COR-L47 (cell line): ENCODE data around the gene SPEG.

Experiments
- DNase-seq: peaks from one replicate; lab custom pipeline; 2025; lab: John Stamatoyannopoulos, UW

The SPEG gene

GRCh38 chr2:219443697-219444023 lies 9.0 kb downstream of the SPEG start:
- no peak for DNase-seq

GRCh38 chr2:219444566-219445091 lies 10.0 kb downstream of the SPEG start:
- no peak for DNase-seq

DNA sequence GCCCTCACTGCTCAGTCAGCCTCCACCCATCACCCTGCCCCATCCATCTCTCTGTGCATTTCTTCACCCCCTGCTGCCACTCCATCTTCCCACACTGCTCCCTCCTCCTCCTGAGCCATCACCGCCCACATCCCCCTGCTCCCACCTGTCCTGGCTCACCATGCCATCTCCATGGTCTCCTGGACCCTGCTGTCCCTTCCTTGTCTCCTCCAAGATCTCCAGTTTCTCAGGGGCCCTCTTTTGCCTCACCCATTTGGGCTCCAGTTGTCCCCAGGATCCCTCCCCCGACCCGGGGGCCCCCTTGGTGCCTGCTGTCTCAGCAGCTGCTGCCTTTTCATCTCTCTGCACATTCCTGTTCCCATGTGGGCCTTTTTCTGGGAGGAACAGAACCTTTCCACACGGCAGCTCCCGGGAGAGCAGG lies 10.6 kb downstream of the SPEG start:
- DNase-seq, result no peak

- DNase-seq, result peak; percentile 56
These were observed 11.5 kb downstream of the SPEG start for GRCh38 chr2:219446101-219446504.

DNA sequence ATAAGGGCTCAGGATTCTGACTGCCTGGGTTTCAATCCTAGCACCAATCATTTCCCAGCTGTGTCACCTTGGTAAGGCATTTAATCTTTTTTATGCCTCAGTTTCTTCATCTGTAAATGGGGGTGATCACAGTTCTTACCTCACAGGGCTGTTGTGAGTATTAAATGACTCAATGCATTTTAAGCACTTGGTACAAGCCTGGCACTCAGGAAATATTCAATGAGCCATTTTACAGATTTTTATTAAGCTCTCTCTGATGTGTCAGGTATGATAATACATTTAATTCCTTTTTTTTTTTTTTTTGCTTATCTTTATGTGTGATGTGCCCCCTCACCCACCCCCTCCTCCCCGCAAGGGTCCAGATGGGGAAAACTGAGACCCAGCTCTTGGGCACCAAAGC lies 12.0 kb downstream of the SPEG start:
- no peak for DNase-seq

DNA sequence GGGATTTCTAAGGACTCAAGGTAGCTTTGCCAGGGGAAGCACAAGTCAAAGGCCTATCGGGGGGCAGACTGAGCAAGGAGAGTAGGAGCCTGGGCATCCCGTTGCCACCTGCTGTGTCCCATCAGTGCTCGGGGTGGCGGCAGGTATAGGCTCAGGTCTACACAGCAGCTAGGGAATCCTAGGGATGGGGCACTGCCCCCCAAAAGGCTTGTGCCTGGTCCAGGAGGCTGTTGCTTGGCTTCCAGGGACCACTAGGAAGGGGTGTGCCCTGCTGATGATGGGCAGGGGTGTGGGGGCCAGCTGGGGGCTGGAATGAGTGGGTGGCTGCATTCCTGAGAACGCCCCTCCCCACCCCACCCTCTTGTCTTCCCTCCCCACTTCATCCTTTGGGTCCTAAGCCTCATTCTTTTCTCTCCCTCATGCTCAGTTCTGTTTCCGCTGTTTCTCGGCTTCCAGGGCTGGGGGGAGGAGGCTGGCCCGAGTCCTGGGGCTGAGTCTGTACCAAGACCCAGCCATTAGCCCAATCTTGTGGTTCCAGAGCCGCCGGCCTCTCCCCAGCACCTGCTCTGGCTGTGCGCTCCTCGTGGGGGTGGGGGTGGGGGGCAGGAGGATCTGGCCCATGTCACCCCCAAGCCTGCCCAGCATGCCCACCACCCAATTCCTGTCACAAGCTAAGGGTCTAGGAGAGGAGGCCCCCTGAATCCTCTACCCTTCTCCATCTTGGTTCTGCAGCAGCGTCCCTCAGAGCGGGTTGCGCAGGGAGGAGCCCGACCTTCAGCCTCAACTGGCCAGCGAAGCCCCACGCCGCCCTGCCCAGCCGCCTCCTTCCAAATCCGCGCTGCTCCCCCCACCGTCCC lies 12.8 kb downstream of the SPEG start:
- no peak for DNase-seq

DNA sequence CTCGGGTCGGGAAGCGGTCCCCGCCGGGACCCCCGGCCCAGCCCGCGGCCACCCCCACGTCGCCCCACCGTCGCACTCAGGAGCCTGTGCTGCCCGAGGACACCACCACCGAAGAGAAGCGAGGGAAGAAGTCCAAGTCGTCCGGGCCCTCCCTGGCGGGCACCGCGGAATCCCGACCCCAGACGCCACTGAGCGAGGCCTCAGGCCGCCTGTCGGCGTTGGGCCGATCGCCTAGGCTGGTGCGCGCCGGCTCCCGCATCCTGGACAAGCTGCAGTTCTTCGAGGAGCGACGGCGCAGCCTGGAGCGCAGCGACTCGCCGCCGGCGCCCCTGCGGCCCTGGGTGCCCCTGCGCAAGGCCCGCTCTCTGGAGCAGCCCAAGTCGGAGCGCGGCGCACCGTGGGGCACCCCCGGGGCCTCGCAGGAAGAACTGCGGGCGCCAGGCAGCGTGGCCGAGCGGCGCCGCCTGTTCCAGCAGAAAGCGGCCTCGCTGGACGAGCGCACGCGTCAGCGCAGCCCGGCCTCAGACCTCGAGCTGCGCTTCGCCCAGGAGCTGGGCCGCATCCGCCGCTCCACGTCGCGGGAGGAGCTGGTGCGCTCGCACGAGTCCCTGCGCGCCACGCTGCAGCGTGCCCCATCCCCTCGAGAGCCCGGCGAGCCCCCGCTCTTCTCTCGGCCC lies 13.6 kb downstream of the SPEG start:
- DNase-seq, result no peak

DNA sequence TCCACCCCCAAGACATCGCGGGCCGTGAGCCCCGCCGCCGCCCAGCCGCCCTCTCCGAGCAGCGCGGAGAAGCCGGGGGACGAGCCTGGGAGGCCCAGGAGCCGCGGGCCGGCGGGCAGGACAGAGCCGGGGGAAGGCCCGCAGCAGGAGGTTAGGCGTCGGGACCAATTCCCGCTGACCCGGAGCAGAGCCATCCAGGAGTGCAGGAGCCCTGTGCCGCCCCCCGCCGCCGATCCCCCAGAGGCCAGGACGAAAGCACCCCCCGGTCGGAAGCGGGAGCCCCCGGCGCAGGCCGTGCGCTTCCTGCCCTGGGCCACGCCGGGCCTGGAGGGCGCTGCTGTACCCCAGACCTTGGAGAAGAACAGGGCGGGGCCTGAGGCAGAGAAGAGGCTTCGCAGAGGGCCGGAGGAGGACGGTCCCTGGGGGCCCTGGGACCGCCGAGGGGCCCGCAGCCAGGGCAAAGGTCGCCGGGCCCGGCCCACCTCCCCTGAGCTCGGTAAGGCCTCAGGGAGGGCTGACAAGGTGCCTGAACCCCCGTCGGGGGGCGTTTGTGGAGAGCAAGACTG lies 14.2 kb downstream of the SPEG start:
- DNase-seq, result no peak

- no peak for DNase-seq
These were observed 15.0 kb downstream of the SPEG start for GRCh38 chr2:219449609-219450008.

DNA sequence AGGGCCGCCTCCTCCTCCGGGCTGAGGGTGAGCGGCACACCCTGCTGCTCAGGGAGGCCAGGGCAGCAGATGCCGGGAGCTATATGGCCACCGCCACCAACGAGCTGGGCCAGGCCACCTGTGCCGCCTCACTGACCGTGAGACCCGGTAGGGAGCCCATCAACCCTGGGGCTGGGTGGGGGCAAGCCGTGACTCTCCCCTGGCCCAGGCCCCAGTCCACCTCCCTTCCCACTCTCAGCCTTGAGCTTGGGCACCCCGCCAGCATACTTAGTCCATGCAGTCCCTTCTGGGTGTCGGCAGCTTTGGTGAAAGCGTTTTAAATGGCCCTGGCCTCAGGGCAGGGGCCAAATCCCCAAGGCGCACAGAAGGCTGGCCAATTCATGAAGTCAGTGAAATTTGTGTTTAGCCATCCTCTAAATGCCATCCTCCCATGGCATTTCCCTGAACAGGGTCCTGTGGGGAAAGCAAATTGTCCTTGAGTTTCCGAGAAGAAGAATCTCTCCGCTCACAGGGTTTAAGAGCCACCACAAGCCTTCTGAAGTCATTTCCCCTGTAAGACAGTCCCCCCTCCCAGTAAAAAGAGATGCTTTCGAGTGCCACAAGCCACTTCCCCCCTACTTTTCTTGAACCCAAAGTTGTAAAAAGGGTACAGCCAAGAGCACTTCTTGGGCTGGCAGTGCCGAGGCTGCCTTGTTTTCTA lies 17.2 kb downstream of the SPEG start:
- no peak for DNase-seq

- no peak for DNase-seq
These were observed 18.0 kb downstream of the SPEG start for GRCh38 chr2:219452361-219453317.

DNA sequence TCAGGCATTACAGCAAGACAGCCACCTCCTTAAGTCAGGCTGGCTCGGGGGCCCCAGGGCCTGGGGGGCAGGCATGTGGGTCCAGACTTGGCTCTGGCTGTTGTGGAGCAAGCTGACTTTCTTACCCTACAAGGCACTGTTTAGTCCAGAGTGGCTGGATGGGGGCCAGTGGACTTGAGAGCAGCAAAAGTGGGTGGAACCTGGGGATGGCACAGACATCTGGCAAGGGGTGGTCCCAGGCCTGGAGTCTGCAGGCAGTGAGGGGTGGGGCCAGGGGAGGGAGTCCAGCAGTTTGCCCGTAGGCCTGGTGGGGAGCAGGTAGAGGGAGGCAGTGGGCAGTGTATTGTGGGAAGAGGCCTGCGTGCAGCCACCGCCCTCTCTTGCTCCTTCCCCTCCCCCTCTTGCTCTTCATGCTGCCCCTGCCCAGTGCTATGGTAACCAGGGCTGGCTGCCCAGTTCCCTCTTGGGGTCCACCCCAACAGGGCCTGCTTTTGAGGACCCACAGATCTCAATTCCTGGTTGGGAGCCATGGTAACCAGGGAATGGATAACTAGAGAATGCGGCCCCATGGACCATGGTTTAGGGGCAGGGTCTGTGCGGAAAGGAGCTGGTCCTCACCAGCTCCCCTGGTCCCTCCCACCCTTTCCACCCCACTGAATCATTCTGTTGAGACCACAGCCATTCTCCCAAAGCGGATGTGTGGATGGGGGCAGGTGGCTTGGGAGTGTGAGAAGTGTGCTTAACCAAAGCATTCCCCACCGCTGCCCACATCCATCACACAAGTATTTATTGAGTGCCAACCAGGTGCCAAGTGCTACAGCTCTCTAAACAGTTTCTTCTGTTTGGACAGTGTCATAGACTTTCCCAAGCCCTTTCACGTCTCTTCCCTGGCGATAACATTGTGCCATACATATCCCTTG lies 19.3 kb downstream of the SPEG start:
- peak; percentile 56 for DNase-seq

DNA sequence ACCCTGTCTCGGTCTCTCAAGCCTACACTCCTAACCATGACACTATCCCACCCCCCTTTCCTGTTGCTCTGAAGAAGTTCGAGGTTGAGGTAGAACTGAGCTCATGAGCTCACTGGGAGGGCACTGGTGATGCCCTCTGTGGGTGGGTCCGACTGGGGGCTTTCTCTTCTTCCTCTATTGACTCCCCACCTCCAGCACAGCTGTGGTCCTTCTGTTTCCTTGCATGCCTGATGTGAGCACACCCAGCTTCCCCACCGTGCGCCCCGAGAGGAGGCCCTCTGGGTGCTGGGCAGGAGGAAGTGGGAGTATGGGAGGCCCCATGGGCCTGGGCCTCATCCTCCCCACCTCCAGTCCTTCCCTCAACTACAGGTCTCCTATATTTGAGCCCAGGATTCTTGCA lies 20.9 kb downstream of the SPEG start:
- no peak for DNase-seq

GRCh38 chr2:219457784-219458369 lies 23.2 kb downstream of the SPEG start:
- DNase-seq, result no peak

DNA sequence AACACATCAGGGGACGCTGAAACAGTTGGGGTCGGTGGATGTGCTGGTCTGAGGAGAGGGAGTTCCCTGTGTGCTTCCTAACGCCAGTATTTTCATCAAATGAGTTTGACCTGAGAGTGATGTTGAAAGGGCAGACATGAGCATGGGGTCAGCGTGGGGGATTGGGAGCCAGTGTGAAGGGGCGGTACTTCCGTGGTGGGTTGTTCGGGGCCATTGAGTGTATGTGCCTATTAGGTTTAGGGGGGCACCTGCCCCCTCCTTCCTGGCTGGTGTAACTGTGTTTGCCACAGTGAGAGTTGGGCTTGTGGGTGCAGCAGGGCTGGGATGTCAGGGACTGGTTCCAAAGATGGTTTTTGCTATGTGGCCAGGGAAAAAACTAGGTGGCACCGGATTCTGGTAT lies 24.4 kb downstream of the SPEG start:
- DNase-seq, result no peak

DNA sequence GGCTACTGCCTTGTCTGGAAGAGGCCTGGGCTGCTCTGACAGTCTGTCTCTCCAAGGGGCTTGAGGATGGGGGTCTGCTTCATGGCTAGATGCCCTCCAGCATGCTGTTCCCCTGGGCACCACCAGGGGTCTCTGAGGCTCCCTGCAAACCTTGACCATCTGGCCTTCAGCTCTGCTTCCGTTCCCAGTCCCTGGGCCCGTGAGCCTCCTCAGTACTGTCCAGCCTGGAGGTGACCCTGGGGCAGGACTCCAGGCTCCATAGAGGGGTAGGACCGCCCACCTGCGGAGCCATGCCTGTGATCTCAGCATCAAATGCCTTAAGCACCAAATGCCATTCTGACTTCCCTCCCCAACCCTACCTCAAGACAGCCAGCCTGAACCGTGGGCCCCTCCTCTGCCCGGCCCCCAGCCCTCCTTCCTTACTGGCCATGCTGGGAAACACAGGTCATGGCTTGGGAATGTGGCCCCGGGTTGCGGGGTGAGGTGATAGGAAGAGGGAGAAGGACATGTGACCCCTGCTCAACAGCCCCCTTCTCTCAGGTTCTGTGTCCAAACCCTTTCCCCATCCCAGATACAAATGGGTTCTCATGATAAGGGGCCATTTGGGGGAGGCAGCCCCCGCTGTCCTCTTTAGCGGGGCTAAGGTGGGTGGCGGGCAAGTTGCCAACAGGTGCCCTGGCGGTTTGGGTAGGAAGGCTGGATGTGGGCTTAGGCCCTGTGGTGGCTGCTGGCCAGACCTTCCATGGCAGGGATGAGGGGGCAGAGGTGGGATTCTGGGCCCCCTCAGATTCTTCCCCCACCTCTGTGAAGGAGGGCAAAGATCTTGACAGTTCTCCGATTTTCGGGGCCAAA lies 25.0 kb downstream of the SPEG start:
- DNase-seq, result no peak

DNA sequence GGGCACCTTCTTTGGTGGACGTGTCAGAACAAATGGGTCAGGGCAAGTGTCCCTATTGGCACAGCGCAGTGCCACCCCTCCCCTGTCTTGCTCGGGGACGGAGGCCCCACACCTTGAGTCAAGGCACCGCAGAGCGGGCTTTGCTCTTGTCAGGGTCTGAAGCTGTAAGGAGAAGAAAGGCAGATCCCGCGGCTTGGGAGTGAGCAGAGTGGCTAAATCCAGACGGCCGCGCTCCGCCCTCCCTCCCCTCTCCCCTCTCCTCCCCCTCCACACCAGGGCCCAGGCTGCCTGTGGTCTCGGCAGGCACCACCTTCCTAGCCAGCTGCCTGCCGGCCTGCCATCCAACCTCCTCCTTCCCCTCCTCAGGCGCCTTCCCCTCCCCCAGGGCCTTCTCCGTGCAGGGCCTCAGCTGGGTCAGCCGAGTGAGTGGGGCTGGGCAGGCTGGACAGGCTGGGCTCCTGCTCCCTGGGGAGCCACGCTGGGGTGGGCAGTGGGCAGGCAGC lies 25.8 kb downstream of the SPEG start:
- no peak for DNase-seq

DNA sequence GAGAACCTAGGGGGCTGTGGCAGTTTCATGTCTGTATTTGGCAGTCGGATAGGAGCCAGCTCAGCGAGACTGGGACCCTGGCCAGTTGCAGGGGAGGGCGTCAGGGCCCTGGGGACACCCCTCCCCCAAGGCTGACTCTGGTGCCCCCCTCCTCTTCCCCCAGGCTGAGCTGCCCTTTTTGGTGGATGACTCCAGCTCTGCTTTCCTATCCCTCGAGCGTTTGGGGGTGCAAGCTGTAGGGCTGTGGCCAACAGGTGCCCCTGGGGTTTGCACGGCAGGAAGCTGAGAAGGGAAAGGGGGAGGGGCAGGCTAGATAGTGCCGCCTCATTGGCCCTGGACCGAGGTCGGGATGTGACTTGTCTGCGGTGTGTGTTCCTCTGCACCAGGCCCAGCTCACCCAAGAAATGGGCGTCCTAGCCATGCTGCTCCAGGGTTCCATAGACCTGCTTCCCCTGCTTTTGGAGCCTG lies 26.4 kb downstream of the SPEG start:
- DNase-seq, result no peak

GRCh38 chr2:219461669-219462068 lies 27.0 kb downstream of the SPEG start:
- no peak for DNase-seq
